ENCODE data around the gene DKK3.
"Not testable (repeated sequence)": the region's sequence is repeated elsewhere in the genome, so short reads cannot be mapped to it uniquely, and the experiment has no call there.

The DKK3 gene

DNA sequence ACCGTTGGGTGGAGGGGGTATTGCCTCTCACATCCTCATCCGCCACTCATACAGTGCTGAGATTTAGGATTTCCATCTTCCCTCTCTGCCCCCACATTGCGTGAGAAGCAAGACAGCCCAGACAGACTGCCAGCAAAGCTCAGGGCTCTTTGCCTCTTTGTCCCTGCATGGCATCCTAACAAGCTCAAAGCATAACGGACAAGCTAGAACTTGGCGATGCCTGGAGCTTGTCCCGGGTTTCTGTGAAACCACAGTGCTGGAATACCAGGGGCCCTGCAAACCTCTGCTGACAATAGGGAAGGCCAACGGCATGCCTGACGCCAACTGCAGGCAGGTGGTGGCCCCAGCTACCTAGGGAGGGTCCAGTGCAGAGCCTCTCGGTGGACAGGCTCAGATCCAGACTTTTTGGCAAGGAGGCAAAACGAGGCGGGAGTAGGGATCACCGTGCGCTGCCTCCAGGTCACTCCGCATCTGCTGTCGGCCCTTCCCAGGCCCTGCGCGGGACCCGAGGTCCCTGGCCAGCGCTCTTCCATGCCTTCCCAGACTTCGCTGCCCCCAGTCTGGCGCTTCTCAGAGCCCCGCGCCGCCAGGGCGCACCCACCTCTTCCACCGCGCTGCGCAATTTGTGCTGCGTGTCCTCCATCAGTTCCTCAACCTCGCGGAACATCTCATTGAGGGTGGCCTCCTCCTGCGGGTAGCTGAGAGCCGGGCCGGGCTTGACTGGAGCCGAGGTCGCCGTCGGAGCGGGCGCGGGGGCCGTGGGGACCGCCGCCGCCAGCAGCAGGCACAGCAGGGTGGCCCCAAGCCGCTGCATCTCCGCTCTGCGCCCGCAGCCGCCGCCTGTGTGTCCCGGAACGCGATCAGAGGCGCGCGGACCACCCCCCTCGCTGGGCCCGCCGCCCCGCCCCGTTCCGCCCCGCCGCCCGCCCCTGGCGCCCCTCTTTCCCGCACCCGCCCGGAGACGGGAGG lies at the start of gene DKK3:
TSS of gene DKK3 (minus strand) at position 858 of the 969 bp plus-strand sequence. CDS start at position 814, 44 bp downstream.
- no peak for FAIRE-seq

DNA sequence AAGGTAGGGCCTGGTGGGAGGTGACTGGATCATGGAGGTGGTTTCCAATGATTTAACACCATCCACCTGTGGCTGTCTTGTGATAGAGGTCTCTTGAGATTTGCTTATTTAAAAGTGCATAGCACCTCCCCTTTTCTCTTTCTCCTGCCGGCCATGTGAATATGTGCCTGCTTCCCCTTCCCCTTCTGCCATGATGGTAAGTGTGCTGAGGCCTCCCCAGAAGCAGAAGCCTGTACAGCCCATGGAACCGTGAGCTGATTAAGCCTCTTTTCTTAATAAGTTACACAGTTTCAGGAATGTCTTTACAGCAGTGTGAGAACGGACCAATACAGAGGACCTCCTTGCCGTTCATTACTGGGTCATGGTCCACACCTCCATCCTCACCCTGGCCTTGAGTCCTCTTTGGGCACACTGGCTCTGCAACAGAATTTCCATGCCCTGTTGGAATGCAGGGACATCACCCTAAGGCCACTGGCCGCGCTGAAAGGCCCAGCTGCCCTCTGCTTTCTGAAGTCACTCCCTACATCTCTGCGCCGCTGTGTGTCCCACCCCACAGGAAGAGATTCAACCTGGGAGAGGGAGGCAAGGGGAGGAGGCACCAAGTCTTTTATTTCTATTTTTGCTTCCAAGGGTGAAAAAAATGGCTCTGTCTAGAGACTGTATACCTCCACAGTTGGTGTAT lies 49.0 kb upstream of the DKK3 start:
- FAIRE-seq, result no peak

DNA sequence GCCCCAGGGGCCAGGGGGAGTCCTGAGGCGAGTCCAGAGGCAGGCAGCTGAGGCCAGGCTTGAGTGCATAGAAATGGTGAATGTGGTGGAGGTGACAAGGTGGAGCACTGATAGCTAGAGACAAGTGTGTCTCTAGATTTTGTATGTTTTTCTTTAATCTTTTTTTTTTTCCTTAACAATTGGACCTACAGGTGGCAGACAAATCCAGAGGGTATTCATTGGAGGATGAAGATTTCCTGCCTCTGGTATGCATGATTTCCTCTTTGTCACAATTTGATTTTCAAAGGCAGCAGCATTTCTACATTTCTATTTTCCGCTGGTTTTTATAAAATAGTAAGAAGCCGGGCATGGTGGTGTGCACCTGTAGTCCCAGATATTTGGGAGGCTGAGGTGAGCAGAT lies 47.7 kb upstream of the DKK3 start:
- peak; percentile 37 for FAIRE-seq

DNA sequence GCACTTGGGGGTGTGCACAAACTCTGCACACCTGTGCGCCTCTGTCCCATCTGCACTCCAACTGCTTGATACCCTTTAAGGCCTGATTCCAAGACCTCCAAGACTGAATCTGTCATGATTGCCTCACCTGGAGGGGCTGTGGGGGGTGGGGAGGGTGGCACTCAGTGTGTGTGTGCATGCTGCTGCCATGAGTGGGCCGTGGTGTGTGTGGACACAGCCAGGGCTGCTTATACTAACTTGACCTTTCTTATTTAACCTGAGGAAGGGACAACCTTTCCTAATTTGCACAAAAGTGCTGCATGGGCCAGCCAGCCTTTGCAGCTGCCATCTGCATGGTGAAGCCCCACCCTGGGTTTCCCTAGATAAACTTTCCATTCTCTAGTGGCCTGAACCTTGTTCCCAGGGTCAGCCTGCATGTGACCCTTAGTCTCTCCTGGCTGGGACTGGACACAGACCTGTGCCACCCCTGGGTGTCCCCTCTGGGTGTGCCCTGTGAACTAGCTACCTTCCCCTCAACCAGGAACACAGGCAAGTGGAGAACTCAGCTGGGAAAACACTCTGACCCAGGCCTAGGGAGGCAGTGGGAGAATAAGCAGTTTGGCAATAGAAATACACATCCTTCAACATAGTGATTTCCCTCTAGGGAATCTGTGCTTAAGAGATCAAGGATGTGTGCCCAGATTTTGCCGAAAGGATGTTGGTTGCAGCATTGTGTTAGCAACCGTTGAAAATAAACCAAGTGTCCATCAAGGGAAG lies 45.4 kb upstream of the DKK3 start:
- no peak for FAIRE-seq

DNA sequence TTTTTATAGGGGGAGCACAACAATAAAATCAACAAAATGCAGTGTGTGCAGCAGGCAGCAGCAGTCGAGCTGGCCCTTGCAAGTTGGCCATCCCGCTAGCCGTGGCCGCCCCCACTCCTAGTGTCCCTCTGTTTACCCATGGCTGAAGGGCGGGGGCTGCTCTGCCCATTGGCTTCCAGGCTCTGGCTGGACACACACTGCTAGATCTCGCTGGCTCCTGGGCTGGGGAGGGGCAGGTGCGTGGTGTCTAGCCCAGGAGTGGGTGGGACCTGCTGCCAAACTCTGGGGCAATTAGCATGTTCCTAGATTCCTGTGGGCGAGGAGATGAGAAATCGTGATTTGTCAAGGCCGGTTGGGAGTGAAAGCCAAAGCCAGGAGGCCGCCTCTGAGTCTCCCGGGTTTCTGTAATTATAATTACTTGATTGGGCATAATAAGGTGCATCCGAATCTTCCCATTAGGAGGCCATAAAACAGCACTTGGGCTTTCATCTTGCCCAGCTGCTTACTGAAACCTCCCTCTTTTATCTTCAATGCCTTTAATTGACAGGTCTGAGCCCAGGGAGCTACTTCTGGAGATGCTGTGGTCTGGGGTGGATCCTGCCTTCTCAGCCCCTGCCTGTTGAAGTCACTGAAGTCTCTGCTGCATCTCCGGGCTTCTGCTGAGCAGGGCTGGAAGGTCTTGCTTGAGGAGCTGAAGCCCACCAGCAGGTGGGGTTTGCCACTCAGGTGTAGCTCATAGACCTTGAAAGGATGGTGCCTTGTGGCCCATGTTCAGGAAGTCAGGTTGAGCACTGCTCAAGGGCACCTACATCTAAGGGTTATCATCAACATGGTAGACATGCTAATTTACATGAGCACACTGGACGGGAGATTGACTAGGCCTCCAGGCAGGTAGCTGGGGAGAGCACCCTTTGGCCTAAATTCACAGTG lies 44.5 kb upstream of the DKK3 start:
- FAIRE-seq, result no peak

DNA sequence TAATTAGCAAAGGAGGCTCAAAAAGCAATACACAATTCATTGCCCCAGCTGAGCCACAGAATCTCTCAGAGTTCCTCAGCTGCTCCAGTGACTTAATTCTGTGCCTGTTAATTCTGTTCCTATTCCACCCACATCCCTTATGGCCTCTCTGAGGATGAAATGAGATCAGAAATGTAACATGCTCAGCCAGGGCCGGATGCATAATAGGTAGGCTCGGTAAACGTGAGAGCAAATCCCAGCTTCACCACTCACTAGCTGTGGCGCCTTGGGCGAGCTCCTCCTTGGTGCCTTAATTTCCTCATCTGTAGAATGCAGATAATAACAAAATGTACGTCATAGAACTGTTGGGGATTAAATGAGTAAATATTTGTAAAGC lies 42.8 kb upstream of the DKK3 start:
- FAIRE-seq, result no peak

DNA sequence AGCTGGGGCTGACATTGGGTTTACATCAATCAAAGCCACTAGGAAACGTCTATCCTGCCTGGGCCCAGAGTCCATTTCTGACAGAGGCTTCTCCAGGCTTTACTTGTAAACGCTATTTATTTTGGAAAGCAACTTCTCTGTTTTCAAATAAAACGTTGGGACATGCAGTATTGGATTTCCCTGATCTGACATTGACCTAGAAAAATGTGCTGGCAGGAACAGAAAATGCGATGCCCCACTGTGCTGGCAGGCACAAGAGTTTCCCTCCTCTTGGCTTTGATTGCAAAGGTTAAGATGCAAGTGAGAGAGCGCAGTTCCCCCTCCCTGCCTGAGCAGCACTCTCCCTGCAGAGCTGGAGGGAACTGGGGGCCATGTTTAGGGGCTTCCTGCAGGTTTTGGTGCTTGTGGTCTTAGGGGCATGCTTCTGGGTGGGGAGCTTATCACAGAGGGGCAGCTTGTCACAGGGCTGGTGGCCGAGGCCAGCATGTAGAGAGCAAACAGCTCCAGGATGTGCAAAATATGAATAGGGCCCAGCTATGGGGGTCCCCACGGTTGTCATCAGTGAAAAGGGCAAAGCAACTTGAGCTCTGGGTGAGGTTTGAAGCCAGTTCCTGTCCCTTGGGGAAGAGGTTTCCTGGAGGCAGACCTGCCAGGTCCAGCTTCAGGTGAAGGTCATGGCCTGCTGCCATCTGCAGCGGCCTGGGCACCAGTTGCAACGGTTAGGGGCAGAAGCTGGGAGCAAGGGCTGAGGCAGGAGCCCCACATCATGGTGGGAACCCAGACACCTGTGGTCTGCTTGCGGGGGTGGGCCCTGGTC lies 42.3 kb upstream of the DKK3 start:
- FAIRE-seq, result no peak

DNA sequence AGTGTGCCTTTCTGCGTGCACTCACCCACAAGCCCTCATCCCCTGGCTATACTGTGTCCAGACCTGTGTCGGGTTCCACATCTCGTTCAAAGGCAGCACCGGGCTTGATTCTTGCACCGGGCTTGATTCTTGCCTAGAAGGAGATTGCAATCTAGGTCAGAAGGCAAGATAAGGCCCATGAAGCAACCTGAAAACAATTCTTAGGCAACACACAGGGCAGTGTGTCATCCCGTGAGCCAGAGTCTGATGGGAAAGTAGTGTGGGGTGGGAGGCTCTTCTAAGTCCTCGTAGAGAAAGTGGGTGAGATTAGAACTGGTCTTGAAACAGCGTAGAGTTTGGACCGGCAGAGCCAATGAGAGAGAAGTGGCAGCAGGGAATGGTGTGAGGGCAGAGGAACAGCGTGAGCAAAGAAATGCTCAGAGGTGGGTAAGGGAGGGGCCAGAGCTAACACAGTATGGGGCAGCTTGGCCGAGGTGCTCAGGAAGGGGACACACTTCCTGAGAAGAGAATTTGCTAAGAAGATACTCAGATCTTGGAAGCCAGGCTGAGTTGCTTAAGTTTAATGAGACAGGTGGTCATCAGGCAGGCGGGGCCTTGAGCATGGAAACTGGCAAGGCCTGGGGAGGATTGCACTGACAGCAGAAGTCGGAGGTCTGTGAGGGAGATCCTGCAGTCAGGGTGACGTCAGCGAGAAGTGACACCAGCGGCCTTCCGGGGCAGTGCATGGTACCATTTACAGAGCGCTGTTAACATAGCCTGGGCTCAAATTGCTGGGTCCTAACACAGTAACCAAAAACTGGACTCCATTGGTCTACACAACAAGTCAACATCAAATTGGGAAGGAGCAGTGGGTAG lies 40.7 kb upstream of the DKK3 start:
- FAIRE-seq, result no peak

DNA sequence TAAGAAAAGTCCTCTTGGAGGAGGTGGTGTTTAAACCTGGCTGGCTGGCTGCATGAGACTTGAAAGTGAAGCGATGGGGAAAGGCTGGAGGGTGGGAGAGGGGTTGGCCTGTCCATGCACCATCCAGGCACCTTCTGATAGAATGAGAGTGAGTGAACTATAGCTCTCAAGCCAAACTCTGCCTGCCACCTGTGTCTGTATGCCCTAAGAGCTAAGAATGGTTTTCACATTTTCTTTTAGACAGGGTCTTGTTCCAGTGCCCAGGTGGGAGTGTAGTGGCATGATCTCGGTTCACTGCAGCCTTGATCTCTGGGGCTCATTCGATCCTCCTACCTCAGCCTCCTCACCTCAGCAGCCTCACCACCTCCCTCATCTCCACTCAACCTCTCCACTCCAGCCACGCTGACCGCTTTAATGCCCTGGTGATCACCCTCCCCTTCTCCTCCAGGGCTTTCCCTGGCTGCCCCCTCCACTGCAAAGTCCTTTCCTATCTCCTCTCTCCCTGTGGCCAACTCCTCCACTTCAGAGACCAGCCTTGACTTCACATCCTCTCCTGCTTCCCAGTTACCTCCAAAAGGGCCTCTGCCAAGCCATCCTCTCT lies 38.3 kb upstream of the DKK3 start:
- FAIRE-seq, result no peak

DNA sequence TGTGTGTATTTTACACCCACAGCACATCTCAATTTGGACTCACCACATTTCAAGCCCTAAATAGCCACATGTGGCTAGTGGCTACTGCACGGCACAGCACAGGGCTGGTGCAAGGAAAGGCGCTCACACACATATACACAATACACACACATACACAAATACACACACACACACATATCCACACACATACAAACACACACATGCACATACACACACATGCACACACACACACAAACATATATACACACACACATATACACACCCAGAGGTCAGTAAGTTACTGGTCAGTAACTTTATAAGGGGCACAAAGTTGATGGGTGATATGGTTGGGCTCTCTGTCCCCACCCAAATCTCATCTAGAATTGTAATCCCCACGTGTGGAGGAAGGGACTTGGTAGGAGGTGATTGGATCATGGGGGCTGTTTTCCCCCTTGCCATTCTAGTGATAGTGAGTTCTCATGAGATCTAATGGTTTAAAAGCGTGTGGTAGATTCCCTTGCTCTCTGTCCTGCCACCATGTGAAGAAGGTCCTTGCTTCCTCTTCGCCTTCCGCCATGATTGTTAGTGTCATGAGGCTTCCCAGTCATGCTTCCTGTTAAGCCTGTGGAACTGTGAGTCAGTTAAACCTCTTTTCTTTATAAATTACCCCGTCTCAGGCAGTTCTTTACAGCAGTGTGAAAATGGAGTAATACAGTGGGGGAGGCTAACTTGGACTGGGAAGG lies 37.6 kb upstream of the DKK3 start:
- no peak for FAIRE-seq

DNA sequence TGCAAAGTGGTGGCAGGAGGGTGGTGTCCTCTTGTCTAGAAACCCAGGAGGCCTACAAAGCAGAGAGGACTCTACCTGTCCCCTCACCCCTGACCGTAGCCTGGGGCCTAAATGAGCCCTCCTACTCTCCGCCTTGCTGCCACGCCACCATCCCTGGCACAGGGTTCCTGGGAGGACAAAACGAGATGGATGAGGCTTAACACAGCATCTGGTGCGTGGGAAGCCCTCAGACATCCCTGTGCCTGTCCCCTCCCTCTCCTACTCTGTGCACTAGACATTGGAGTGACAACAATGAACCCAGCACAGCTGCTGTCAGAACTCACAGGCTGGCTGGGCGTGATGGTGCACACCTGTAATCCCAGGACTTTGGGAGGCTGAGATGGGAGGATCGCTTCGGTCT lies 36.4 kb upstream of the DKK3 start:
- FAIRE-seq, result no peak

DNA sequence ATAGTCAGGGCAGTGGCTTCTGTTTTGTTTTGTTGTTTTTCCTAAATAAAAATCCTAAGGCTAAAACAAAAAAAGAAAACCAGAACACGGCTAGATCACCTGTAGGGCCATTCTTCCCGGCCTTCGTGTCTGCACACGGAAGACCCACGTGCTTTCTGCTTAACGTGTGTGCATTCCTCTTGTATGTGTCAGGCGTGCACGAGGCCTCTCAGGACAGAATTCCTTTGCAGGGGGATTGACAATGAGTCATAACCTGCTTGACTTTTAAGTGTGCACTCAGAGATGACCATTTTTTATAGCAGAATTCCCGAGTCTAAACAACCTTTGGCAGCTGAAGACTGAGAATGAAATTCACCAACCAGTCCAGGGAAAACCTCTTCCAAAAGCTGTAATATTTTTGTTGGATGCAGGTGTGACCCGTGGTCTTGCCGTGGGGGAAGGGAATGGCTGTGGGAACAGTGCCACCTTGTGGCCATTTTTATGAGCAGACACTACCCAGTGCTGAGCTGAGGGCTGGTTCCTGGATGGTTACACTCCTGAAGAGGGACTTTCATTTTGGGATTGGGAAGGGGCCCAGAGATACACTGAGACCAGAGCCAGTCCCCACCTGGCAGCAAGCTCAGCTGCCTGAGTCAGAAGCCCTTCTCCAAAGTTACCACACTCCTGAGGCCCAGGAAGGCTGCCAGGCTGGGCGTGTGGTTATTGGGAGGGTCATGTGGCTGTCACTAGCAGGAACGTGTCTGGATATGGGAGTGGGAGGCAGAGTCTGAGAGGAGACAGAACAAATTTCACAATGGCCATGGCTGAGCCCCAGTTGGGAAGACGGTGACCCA lies 35.7 kb upstream of the DKK3 start:
- peak; percentile 98 for FAIRE-seq

DNA sequence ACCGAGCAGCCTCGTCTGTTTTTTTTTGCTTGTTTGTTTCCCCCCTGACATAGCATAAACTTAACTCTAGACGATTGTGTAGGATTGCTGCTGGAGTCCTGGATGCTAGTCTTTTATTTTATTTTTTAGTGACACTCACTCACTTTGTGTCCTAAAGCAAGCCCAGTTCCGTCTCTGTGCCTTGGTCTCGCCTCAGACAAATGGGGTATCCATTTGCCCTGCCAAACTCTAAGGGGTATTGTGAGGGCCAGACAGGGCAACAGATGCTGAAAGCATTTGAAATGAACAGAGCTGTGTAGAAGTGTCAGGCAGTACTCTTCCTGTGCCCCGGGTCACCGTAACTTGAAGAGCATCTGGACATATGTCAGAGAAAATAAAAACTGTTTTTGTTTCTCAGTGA lies 34.8 kb upstream of the DKK3 start:
- FAIRE-seq, result no peak

DNA sequence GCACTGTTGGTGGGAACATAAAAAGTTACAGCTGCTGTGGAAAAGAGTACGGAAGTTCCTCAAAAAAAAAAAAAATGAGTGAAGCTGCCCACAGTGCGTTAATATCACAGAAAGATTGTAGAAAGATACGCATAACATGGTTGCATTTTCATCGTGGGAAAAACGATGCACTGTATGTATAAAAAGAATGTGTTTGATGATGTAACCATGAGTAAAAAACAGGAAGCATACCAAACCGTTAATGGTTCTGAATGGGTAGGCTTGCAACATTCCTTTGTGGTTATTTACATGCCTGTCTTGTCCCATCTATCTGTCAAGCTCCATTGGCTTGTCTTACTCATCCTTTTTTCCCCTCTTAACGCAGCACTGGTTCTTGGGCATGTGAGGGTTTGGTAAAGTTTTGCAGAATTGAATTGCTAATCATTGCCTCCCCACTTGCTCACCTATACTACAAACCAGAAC lies 33.8 kb upstream of the DKK3 start:
- FAIRE-seq, result no peak

DNA sequence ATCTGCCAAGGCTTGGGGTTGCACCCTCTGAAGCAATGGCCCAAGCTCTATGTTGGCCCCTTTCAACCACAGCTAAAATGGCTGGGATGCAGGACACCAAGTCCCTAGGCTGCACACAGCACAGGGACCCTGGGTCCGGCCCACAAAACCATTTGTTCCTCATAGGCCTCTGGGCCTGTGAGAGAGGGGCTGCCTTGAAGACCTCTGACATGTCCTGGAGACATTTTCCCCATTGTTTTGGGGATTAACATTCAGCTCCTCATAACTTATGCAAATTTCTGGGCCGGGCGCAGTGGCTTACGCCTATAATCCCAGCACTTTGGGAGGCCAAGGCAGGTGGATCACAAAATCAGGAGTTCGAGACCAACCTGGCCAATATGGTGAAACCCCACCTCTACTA lies 32.3 kb upstream of the DKK3 start:
- FAIRE-seq, result not testable (repeated sequence)

DNA sequence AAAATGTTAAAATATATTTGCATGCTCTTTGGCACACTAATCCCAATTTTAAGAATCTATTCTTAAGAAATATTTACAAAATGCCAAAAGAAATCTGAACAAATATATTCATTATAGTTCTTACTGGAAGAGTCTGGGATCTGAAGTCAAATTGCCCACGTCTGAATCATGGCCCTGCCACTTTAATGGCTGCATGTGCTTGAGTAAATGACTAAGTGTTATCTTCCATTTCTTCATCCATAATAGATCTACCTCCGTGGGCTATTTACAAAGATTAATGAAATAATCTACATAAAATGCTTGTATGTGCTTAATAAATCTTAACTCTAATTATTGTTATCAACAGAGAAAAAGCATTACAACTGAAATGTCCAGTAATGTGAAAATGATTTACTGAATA lies 24.5 kb upstream of the DKK3 start:
- FAIRE-seq, result no peak

DNA sequence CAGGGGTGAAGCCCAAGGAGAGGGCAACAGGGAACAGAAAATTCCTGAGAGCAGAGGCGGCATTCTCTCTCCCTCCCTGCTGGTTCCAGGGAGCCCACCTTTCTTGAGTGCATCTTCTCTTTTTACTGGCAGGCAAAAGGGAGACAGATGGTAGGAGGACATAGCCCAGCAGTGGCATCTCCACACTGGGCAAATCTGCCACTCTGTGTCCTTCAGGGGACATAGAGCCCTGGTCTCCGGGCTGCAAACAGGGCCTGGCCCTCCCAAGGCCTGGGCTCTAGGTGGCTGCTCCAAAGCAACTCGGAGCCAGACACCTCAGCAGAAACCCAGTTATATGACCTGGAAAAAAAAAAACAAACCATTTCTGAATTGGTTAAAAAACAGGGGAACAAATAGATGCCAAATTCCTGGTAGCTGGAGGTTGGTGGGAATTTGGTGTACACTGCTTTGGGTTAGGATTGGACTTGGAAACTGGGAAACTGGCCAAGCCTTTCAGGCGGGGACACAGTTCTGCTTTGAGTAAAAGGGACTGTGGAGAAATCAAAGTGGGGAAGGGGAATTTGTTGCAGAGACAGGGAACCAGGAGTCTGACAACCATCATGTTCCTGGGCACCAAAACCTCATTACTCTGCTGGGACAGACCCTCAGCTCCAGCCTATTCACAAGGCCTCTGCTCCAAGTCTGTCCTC lies 23.6 kb upstream of the DKK3 start:
- no peak for FAIRE-seq

Data from G401.6 (cell line).